ENCODE data around the gene CELF5.

CELF5 gene

DNA sequence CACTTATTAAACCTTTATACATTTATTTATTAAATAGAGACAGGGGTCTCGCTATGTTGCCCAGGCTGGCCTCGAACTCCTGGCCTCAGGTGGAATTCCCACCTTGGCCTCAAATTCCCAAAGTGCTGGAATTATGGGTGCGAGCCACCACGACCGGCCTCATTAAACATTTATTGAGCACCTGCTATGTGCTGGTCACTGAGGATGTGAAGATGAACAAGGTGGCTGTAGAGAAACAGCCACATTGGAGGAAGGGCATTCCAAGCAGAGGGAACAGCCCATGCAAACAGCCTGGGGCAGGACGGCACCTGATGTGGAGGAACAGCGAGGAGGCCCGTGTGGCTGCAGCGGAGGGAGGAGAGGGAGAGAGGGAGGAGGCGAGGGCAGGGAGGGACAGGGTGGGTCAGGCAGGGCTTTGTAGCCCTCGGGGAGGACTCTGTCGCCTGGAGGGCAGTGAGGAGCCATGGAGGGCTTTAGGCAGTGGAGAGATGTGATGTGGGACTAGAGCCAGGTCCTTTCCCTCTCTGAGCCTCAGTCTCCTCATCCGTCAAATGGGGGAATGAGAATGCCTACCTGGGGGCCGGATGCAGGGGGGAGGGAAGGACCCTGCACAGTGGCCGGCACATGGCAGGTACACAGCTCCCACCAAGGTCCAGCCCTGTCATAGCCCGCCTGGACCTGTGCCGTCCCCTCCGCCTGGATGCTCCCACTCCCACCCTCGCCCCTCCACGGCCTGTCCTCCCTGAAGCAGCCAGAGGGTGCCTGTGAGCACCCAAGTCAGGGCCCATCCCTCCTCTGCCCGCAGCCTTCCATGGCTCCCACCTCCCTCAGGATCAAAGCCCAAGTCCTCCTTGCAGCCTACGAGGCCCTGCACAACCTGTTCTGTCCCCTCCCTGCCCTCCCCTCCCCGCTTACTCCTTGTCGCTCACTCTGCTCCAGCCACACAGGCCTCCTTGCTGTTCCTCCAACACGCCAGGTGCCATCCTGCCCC is 120.4 kb downstream of the CELF5 start:
- Histone ChIP-seq H3K4me1 (ENCODE audit: insufficient read depth, low read length, severe bottlenecking) (no peaks in the 10 kb centered on the region), H3K4me2 (ENCODE audit: low read length) (no peak overlapping the region), H3K27me3 (ENCODE audit: insufficient read depth, low read length) (peaks cover 4% of the 10 kb centered on the region; the same call in 1 of the 2 replicates), H3K27ac (ENCODE audit: low read depth, low read length, poor library complexity, severe bottlenecking) (no peak overlapping the region), H3K9me3 (ENCODE audit: low read length) (no peaks in the 10 kb centered on the region), H4K20me1 (ENCODE audit: insufficient read depth, low read length) (no peaks in the 10 kb centered on the region), H3K36me3 (ENCODE audit: insufficient read depth, low read length) (no peaks in the 10 kb centered on the region), H2AFZ (ENCODE audit: low read length) (no peak overlapping the region), H3K79me2 (ENCODE audit: insufficient read depth, low read length) (no peaks in the 10 kb centered on the region), H3K9ac (ENCODE audit: low read length) (no peak overlapping the region), H3F3A (ENCODE audit: insufficient read depth, low read length) (no peaks in the 10 kb centered on the region), H3K4me3 (ENCODE audit: low read depth, low read length, poor library complexity, severe bottlenecking) (no peak overlapping the region), H3K9me2 (ENCODE audit: low read depth, low read length) (no peaks in the 10 kb centered on the region)
- TF ChIP-seq EZH2 (IDR thresholded peaks at IDR 0.05; ENCODE audit: borderline replicate concordance, low read length): no peak
- TF ChIP-seq CTCF (IDR thresholded peaks at IDR 0.05; ENCODE audit: low read length): no peak

- Histone ChIP-seq H3K36me3 (ENCODE audit: insufficient read depth, low read length) (no peaks in the 10 kb centered on the region), H3K4me3 (ENCODE audit: low read depth, low read length, poor library complexity, severe bottlenecking) (no peak overlapping the region), H3K4me1 (ENCODE audit: insufficient read depth, low read length, severe bottlenecking) (no peaks in the 10 kb centered on the region), H4K20me1 (ENCODE audit: insufficient read depth, low read length) (no peaks in the 10 kb centered on the region), H3K27ac (ENCODE audit: low read depth, low read length, poor library complexity, severe bottlenecking) (no peak overlapping the region), H3K9me2 (ENCODE audit: low read depth, low read length) (no peaks in the 10 kb centered on the region), H3K4me2 (ENCODE audit: low read length) (no peak overlapping the region), H2AFZ (ENCODE audit: low read length) (no peak overlapping the region), H3K79me2 (ENCODE audit: insufficient read depth, low read length) (no peaks in the 10 kb centered on the region), H3K9ac (ENCODE audit: low read length) (no peak overlapping the region), H3F3A (ENCODE audit: insufficient read depth, low read length) (no peaks in the 10 kb centered on the region), H3K9me3 (ENCODE audit: low read length) (no peaks in the 10 kb centered on the region), H3K27me3 (ENCODE audit: insufficient read depth, low read length) (peaks cover 4% of the 10 kb centered on the region; the same call in 1 of the 2 replicates)
- no peak for TF ChIP-seq EZH2 (IDR thresholded peaks at IDR 0.05; ENCODE audit: borderline replicate concordance, low read length)
- no peak for TF ChIP-seq CTCF (IDR thresholded peaks at IDR 0.05; ENCODE audit: low read length)
Measured at GRCh38 chr19:3345850-3346460, 121.5 kb downstream of the CELF5 start.
